Mesenchymal stem cell (in vitro differentiated cells and primary cell): ENCODE measurements around the gene NAE1.

Experiments used
- DNase-seq: peaks from one replicate; pipeline ENCODE4 v3.0.0-alpha.2; 2013
- H2AFZ ChIP-seq: one replicate; pipeline ENCODE4 v1.6.1; 2013; ENCODE audit warnings: low read depth, mild to moderate bottlenecking, control low read depth, inconsistent platforms, low read length, moderate library complexity
- H2AK5ac ChIP-seq: 2 replicates; pipeline ENCODE4 v1.6.1; 2013; ENCODE audit warnings: low read length, moderate library complexity, mild to moderate bottlenecking, inconsistent platforms; ENCODE audit not compliant: severe bottlenecking
- H2BK120ac ChIP-seq: one replicate; pipeline ENCODE4 v1.6.1; 2013; ENCODE audit warnings: low read depth, mild to moderate bottlenecking, inconsistent platforms, low read length, moderate library complexity
- H2BK12ac ChIP-seq, 2 experiments: one replicate each; pipeline ENCODE4 v1.6.1; 2013; ENCODE audit warnings: inconsistent platforms in 2 of 2, low read length in 2 of 2, mild to moderate bottlenecking in 2 of 2, moderate library complexity in 2 of 2, control low read depth in 1 of 2
- H2BK15ac ChIP-seq: one replicate; pipeline ENCODE4 v1.6.1; 2013; ENCODE audit warnings: mild to moderate bottlenecking, low read depth, inconsistent platforms; ENCODE audit not compliant: poor library complexity, severe bottlenecking
- H2BK5ac ChIP-seq: 2 replicates; pipeline ENCODE4 v1.6.1; 2013; ENCODE audit warnings: low read depth, mild to moderate bottlenecking, low read length, control low read depth, inconsistent platforms; ENCODE audit not compliant: poor library complexity, severe bottlenecking
- H3K14ac ChIP-seq, 2 experiments: one replicate each; pipeline ENCODE4 v1.6.1; 2013; ENCODE audit warnings: inconsistent platforms in 2 of 2, low read length in 2 of 2, control low read depth in 1 of 2, mild to moderate bottlenecking in 1 of 2, moderate library complexity in 1 of 2
- H3K18ac ChIP-seq, 2 experiments: one replicate each; pipeline ENCODE4 v1.6.1; 2013; ENCODE audit warnings: inconsistent platforms in 2 of 2, low read length in 2 of 2, control low read depth in 1 of 2, low read depth in 1 of 2, mild to moderate bottlenecking in 1 of 2
- H3K23ac ChIP-seq, 2 experiments: one replicate each; pipeline ENCODE4 v1.6.1; 2013; ENCODE audit warnings: inconsistent platforms in 2 of 2, low read length in 2 of 2, mild to moderate bottlenecking in 2 of 2, moderate library complexity in 2 of 2, control low read depth in 1 of 2
- H3K27ac ChIP-seq: 2 replicates; pipeline ENCODE4 v1.5.1; 2013; ENCODE audit warnings: mild to moderate bottlenecking, moderate library complexity, low read length, control low read depth, inconsistent platforms; ENCODE audit not compliant: poor library complexity, severe bottlenecking
- H3K27me3 ChIP-seq, 2 experiments: 2 replicates each; pipeline versions ENCODE4 v1.6.1 to v1.7.0; 2013; ENCODE audit warnings: low read length in 2 of 2, mild to moderate bottlenecking in 2 of 2, moderate library complexity in 2 of 2, control low read depth in 1 of 2, inconsistent platforms in 1 of 2; ENCODE audit not compliant: control insufficient read depth in 1 of 2, insufficient read depth in 1 of 2
- H3K36me3 ChIP-seq, 2 experiments: 2 replicates each; pipeline versions ENCODE4 v1.6.1 to v1.7.0; 2013; ENCODE audit warnings: low read length in 2 of 2, control low read depth in 1 of 2, inconsistent platforms in 1 of 2, low read depth in 1 of 2, mild to moderate bottlenecking in 1 of 2; ENCODE audit not compliant: insufficient read depth in 2 of 2, control insufficient read depth in 1 of 2
- H3K4ac ChIP-seq, 2 experiments: one replicate each; pipeline ENCODE4 v1.6.1; 2013; ENCODE audit warnings: inconsistent platforms in 2 of 2, low read length in 2 of 2, mild to moderate bottlenecking in 2 of 2, moderate library complexity in 2 of 2, control low read depth in 1 of 2, low read depth in 1 of 2
- H3K4me1 ChIP-seq: 2 replicates; pipeline ENCODE4 v1.6.1; 2013; ENCODE audit warnings: low read depth, low read length, control low read depth; ENCODE audit not compliant: control insufficient read depth, insufficient read depth
- H3K4me2 ChIP-seq: 2 replicates; pipeline ENCODE4 v1.6.1; 2013; ENCODE audit warnings: low read length, mild to moderate bottlenecking, inconsistent platforms; ENCODE audit not compliant: poor library complexity, severe bottlenecking
- H3K4me3 ChIP-seq, 2 experiments: 2 replicates each; pipeline versions ENCODE4 v1.5.1 to v1.7.0; 2013; ENCODE audit warnings: low read length in 2 of 2, mild to moderate bottlenecking in 2 of 2, control low read depth in 1 of 2, low read depth in 1 of 2; ENCODE audit not compliant: insufficient read depth in 1 of 2
- H3K79me1 ChIP-seq: replicated peaks from 2 replicates; pipeline ENCODE4 v1.6.1; 2013; ENCODE audit warnings: mild to moderate bottlenecking, control low read depth, low read length, inconsistent platforms; ENCODE audit not compliant: poor library complexity, severe bottlenecking
- H3K9ac ChIP-seq: 2 replicates; pipeline ENCODE4 v1.7.0; 2013; ENCODE audit warnings: mild to moderate bottlenecking, low read length, moderate library complexity
- H3K9me3 ChIP-seq: 2 replicates; pipeline ENCODE4 v1.7.0; 2013; ENCODE audit warnings: mild to moderate bottlenecking, low read length; ENCODE audit not compliant: control insufficient read depth
- H4K8ac ChIP-seq: one replicate; pipeline ENCODE4 v1.6.1; 2013; ENCODE audit warnings: inconsistent platforms, mild to moderate bottlenecking, low read length, moderate library complexity
- H4K91ac ChIP-seq: one replicate; pipeline ENCODE4 v1.6.1; 2013; ENCODE audit warnings: mild to moderate bottlenecking, low read length, inconsistent platforms
- WGBS: methylation state at CpG from one replicate; pipeline ENCODE4 v1.1.7; 2013; ENCODE audit warnings: mixed read lengths; 5-methylcytosine and 5-hydroxymethylcytosine counted together

The NAE1 gene

GRCh38 chr16:66809765-66810164 is 21.0 kb downstream of the NAE1 start:
- Histone ChIP-seq H3K79me1 (peaks cover 5% of the 10 kb centered on the region), H3K18ac (no peak overlapping the region), H3K4me2 (no peak overlapping the region), H3K27me3 (no peaks in the 10 kb centered on the region), H2BK120ac (no peak overlapping the region), H2BK5ac (no peak overlapping the region), H3K27ac (no peak overlapping the region), H4K8ac (no peak overlapping the region), H3K4me1 (no peaks in the 10 kb centered on the region), H3K4me3 (no peak overlapping the region), H2BK15ac (no peak overlapping the region), H4K91ac (no peak overlapping the region), H3K4ac (no peak overlapping the region), H3K23ac (no peak overlapping the region), H3K9ac (no peak overlapping the region), H3K36me3 (peaks cover 34 to 92% of the 10 kb centered on the region in 2 experiments), H3K14ac (no peak overlapping the region), H2BK12ac (no peak overlapping the region), H2AK5ac (no peak overlapping the region), H3K9me3 (no peaks in the 10 kb centered on the region), H2AFZ (no peak overlapping the region)
- WGBS: 99% methylated on average over 3 of the region's 4 CpGs
- no peak for DNase-seq

- Histone ChIP-seq H3K4me3 (no peak overlapping the region), H3K14ac (no peak overlapping the region), H3K4me2 (no peak overlapping the region), H4K91ac (no peak overlapping the region), H3K79me1 (no peaks in the 10 kb centered on the region), H4K8ac (no peak overlapping the region), H3K9me3 (no peaks in the 10 kb centered on the region), H3K36me3 (peaks cover 27 to 64% of the 10 kb centered on the region in 2 experiments), H2BK5ac (no peak overlapping the region), H3K9ac (no peak overlapping the region), H2AFZ (no peak overlapping the region), H3K23ac (no peak overlapping the region), H3K18ac (no peak overlapping the region), H3K4ac (no peak overlapping the region), H3K4me1 (no peaks in the 10 kb centered on the region), H2BK120ac (no peak overlapping the region), H3K27me3 (no peaks in the 10 kb centered on the region), H2BK12ac (no peak overlapping the region), H2AK5ac (no peak overlapping the region), H3K27ac (no peak overlapping the region), H2BK15ac (no peak overlapping the region)
- WGBS: 98% methylated on average over 4 of the region's 5 CpGs
- DNase-seq: no peak
Observed at GRCh38 chr16:66802159-66802558, 28.6 kb downstream of the NAE1 start.

- Histone ChIP-seq H3K4ac (no peak within 1 kb of the TSS), H2BK5ac (no peak within 1 kb of the TSS), H3K23ac (no peak within 1 kb of the TSS), H3K27me3 (no peaks in the 10 kb centered on the region), H3K79me1 (no peaks in the 10 kb centered on the region), H3K36me3 (peaks cover 23 to 58% of the 10 kb centered on the region in 2 experiments), H4K8ac (no peak within 1 kb of the TSS), H2BK120ac (no peak within 1 kb of the TSS), H3K18ac (no peak within 1 kb of the TSS), H3K27ac (no peak within 1 kb of the TSS), H4K91ac (peak within 1 kb of the TSS; percentile 10), H3K9me3 (no peaks in the 10 kb centered on the region), H2BK15ac (no peak within 1 kb of the TSS), H3K4me3 (no peak within 1 kb of the TSS), H2AFZ (no peak within 1 kb of the TSS), H2AK5ac (no peak within 1 kb of the TSS), H2BK12ac (no peak within 1 kb of the TSS), H3K4me1 (no peaks in the 10 kb centered on the region), H3K4me2 (no peak within 1 kb of the TSS), H3K9ac (no peak within 1 kb of the TSS), H3K14ac (no peak within 1 kb of the TSS)
- 95% methylated on average over 56 of the region's 56 CpGs for WGBS
- no peak for DNase-seq
Observed at GRCh38 chr16:66801320-66802105, 29.3 kb downstream of the NAE1 start, which contains the start of gene TERB1. Gene TERB1 (minus strand): TSS chr16:66801584. CDS start chr16:66796798, 4,786 bp downstream.

GRCh38 chr16:66800856-66801255 is 29.9 kb downstream of the NAE1 start:
- Histone ChIP-seq H3K4me1 (no peaks in the 10 kb centered on the region), H2AK5ac (no peak overlapping the region), H3K36me3 (peaks cover 19 to 51% of the 10 kb centered on the region in 2 experiments), H2BK12ac (no peak overlapping the region), H3K9ac (no peak overlapping the region), H3K18ac (no peak overlapping the region), H2BK15ac (no peak overlapping the region), H3K9me3 (no peaks in the 10 kb centered on the region), H4K8ac (no peak overlapping the region), H2BK120ac (no peak overlapping the region), H3K14ac (no peak overlapping the region), H3K27me3 (no peaks in the 10 kb centered on the region), H3K4me3 (no peak overlapping the region), H4K91ac (no peak overlapping the region), H2AFZ (no peak overlapping the region), H3K4ac (no peak overlapping the region), H3K4me2 (no peak overlapping the region), H3K23ac (no peak overlapping the region), H3K79me1 (no peaks in the 10 kb centered on the region), H3K27ac (no peak overlapping the region), H2BK5ac (no peak overlapping the region)
- DNase-seq: no peak
- 96% methylated on average over 15 of the region's 19 CpGs for WGBS
